Measurements from ENCODE around the gene BMP7.
"Not testable (repeated sequence)": the region's sequence is repeated elsewhere in the genome, so short reads cannot be mapped to it uniquely, and the experiment has no call there.

The BMP7 gene

GRCh38 chr20:57251344-57251743 is 15.1 kb downstream of the BMP7 start:
- in situ Hi-C loops (cut with MboI; ENCODE audit: low sequenced_read_pairs), result no loop called here

- in situ Hi-C loops (cut with MboI; ENCODE audit: low sequenced_read_pairs), result no loop called here
These were observed 15.7 kb downstream of the BMP7 start for GRCh38 chr20:57250607-57251343.

GRCh38 chr20:57249772-57250171 is 16.7 kb downstream of the BMP7 start:
- in situ Hi-C loops (cut with MboI; ENCODE audit: low sequenced_read_pairs), result no loop called here

GRCh38 chr20:57249073-57249472 is 17.4 kb downstream of the BMP7 start:
- in situ Hi-C loops (cut with MboI; ENCODE audit: low sequenced_read_pairs), result no loop called here

- in situ Hi-C loops (cut with MboI; ENCODE audit: low sequenced_read_pairs), result no loop called here
These were observed 18.2 kb downstream of the BMP7 start for GRCh38 chr20:57248132-57248797.

GRCh38 chr20:57247292-57247965 is 19.0 kb downstream of the BMP7 start:
- in situ Hi-C loops (cut with MboI; ENCODE audit: low sequenced_read_pairs), result no loop called here

- in situ Hi-C loops (cut with MboI; ENCODE audit: low sequenced_read_pairs), result no loop called here
These were observed 20.4 kb downstream of the BMP7 start for GRCh38 chr20:57245997-57246396.

GRCh38 chr20:57244627-57245214 is 21.7 kb downstream of the BMP7 start:
- in situ Hi-C loops (cut with MboI; ENCODE audit: low sequenced_read_pairs), result no loop called here

- in situ Hi-C loops (cut with MboI; ENCODE audit: low sequenced_read_pairs), result no loop called here
These were observed 22.2 kb downstream of the BMP7 start for GRCh38 chr20:57244221-57244585.

GRCh38 chr20:57243480-57244220 is 22.8 kb downstream of the BMP7 start:
- in situ Hi-C loops (cut with MboI; ENCODE audit: low sequenced_read_pairs), result no loop called here

GRCh38 chr20:57242414-57242813 is 24.0 kb downstream of the BMP7 start:
- in situ Hi-C loops (cut with MboI; ENCODE audit: low sequenced_read_pairs), result no loop called here

GRCh38 chr20:57241363-57241991 is 25.0 kb downstream of the BMP7 start:
- in situ Hi-C loops (cut with MboI; ENCODE audit: low sequenced_read_pairs), result no loop called here

- in situ Hi-C loops (cut with MboI; ENCODE audit: low sequenced_read_pairs), result no loop called here
These were observed 25.7 kb downstream of the BMP7 start for GRCh38 chr20:57240581-57241362.

- in situ Hi-C loops (cut with MboI; ENCODE audit: low sequenced_read_pairs), result not testable (repeated sequence)
These were observed 26.7 kb downstream of the BMP7 start for GRCh38 chr20:57239725-57240124.

- in situ Hi-C loops (cut with MboI; ENCODE audit: low sequenced_read_pairs), result not testable (repeated sequence)
These were observed 27.1 kb downstream of the BMP7 start for GRCh38 chr20:57239324-57239723.

GRCh38 chr20:57238089-57238488 is 28.4 kb downstream of the BMP7 start:
- in situ Hi-C loops (cut with MboI; ENCODE audit: low sequenced_read_pairs), result no loop called here

GRCh38 chr20:57237585-57237953 is 28.9 kb downstream of the BMP7 start:
- in situ Hi-C loops (cut with MboI; ENCODE audit: low sequenced_read_pairs), result no loop called here

- in situ Hi-C loops (cut with MboI; ENCODE audit: low sequenced_read_pairs), result no loop called here
These were observed 29.4 kb downstream of the BMP7 start for GRCh38 chr20:57236813-57237584.
